ENCODE data around the gene RNASEL. TPM values are rescaled to one million over a fixed set of nuclear protein-coding genes. Genes with fewer than 3 reads are reported as not detected.

The RNASEL gene
- total and polyA plus RNA-seq, 8 donors: 10.6 to 13.7 (median 13.2) TPM

DNA sequence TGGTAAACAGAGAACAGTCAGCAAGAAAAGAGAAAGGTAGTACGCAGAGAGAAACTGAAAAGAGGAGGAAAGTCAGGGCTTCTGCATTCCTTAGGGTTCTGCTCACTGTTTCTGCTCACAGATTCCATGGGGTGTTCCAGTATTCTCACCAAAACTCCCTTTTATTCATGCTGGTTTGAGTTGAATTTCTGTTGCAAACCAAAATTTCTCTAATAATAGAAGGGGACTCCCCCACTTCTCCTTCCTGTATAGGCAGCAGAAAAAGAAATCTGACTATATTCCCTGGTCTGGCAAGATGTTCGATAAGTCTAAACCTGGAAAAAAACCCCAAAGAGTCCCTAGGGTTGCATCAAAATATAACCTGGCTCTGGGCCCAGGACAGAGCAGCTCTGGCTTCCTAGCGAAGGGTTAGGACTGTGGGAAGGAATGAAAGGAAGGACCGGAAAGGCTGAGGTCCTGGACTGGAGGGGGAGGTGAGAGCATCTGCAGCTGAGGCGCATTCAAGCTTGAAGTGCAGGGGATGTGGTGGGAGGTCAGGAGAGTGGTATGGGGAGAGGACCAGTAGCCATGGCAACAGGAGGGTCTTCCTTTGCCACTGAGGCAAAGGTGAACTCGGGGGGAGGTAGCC is 34.0 kb upstream of the RNASEL start:
- Histone ChIP-seq H3K9me3 (no peaks in the 10 kb centered on the region), H3K4me1 (peaks cover 0 to 4% of the 10 kb centered on the region in 2 donors), H3K27ac (no peak overlapping the region), H3K27me3 (peaks cover 0 to under 1% of the 10 kb centered on the region in 2 donors), H3K4me3 (no peak overlapping the region), H3K36me3 (no peaks in the 10 kb centered on the region)
- ATAC-seq (no peak), DNase-seq (no peak)
- intact Hi-C loops (cut with DNase I): no loop called here
- TF ChIP-seq, protein P1, sequence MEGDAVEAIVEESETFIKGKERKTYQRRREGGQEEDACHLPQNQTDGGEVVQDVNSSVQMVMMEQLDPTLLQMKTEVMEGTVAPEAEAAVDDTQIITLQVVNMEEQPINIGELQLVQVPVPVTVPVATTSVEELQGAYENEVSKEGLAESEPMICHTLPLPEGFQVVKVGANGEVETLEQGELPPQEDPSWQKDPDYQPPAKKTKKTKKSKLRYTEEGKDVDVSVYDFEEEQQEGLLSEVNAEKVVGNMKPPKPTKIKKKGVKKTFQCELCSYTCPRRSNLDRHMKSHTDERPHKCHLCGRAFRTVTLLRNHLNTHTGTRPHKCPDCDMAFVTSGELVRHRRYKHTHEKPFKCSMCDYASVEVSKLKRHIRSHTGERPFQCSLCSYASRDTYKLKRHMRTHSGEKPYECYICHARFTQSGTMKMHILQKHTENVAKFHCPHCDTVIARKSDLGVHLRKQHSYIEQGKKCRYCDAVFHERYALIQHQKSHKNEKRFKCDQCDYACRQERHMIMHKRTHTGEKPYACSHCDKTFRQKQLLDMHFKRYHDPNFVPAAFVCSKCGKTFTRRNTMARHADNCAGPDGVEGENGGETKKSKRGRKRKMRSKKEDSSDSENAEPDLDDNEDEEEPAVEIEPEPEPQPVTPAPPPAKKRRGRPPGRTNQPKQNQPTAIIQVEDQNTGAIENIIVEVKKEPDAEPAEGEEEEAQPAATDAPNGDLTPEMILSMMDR (IDR thresholded peaks at IDR 0.05): no peak

DNA sequence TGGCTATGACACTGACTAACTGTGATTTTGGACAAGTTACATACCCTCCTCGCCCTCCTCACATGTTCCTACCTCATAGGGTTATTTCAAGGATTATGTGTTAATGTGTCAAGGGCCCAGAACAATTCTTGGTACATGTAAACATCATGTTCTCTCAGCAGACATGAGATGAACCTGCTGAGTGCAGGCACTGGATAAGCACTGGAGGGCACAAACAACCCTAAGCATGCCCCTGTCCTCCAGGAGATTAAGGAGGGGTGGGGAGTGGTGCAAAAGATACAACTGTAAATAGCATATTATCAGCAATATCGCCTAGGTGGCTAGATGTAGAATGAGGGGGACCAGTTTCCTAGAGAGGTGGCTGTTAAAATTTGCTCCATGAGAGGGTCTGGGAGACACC is 32.9 kb upstream of the RNASEL start:
- peaks cover 0 to 11% of the 10 kb centered on the region in 2 donors for H3K27me3 ChIP-seq
- ATAC-seq (no peak), DNase-seq (no peak)
- H3K4me1 ChIP-seq: peaks cover 0 to 11% of the 10 kb centered on the region in 2 donors
- TF ChIP-seq, protein P1 (IDR thresholded peaks at IDR 0.05): no peak
- H3K36me3 ChIP-seq: no peaks in the 10 kb centered on the region
- no peaks in the 10 kb centered on the region for H3K9me3 ChIP-seq
- intact Hi-C loops (cut with DNase I): no loop called here
- no peak overlapping the region for H3K27ac ChIP-seq
- no peak overlapping the region for H3K4me3 ChIP-seq

- H3K36me3 ChIP-seq: no peaks in the 10 kb centered on the region
- ATAC-seq (no peak), DNase-seq (no peak)
- TF ChIP-seq, protein P1 (IDR thresholded peaks at IDR 0.05): no peak
- no peaks in the 10 kb centered on the region for H3K9me3 ChIP-seq
- peaks cover 0 to 19% of the 10 kb centered on the region in 2 donors for H3K27me3 ChIP-seq
- intact Hi-C loops (cut with DNase I): no loop called here
- H3K4me1 ChIP-seq: peaks cover 2 to 20% of the 10 kb centered on the region in 2 donors
- H3K4me3 ChIP-seq: no peak overlapping the region
- no peak overlapping the region for H3K27ac ChIP-seq
Observed at GRCh38 chr1:182620924-182621585, 32.0 kb upstream of the RNASEL start.

DNA sequence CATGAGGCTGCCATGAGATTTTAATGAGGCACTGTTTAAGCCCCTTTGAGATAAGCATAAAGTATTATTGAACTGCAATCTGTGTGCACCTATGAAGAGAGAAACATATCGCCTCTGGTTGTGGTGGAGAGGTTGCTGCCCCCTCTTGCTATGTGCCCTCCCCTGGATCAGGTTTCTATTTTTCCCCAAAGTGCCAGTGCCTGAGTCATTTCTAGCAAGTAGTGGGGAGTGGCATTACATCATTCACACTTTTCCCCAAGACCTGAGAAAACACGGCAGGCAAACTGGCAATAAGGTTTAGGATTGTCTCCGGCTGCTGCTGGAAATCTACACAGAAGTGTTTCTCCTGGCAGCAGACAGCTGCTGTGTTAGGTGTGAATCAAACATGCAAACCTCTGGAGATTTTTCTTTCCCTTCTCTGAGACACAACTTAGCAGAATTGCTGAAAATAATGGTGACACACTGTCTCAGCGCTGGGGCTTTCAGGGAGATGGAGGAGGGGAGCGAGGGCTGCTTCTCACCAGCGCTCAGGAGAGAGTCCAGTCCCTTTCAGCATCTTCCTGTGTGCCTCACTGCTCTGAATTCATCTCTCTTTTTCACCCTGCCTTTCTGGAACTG is 28.8 kb upstream of the RNASEL start:
- intact Hi-C loops (cut with DNase I): no loop called here
- peaks cover 0 to 50% of the 10 kb centered on the region in 2 donors for H3K27me3 ChIP-seq
- ATAC-seq (peak; percentile 17), DNase-seq (no peak)
- H3K4me3 ChIP-seq: no peak overlapping the region
- H3K9me3 ChIP-seq: no peaks in the 10 kb centered on the region
- TF ChIP-seq, protein P1 (IDR thresholded peaks at IDR 0.05): no peak
- peaks cover 19 to 41% of the 10 kb centered on the region in 2 donors for H3K4me1 ChIP-seq
- H3K27ac ChIP-seq: no peak overlapping the region
- H3K36me3 ChIP-seq: no peaks in the 10 kb centered on the region

DNA sequence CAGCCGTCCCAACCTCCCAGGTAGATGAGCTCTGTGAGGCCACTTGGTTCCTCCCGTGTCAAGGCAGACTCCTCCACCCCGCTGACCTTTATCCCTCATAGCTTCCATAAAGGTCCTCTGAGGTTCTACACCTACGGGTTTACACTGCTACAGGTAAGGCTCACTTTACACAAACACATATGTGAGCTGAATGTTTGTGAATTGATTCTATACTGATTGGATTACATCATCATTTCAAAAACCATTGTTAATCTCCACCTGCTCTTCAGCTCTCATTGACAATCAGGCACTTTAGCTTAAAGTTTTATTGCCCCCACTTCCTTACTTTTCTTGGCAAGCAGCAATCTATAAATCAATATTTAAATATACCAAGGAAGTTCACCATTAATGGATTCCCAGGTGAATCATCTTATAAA is 28.0 kb upstream of the RNASEL start:
- Histone ChIP-seq H3K9me3 (no peaks in the 10 kb centered on the region), H3K27ac (no peak overlapping the region), H3K27me3 (peaks cover 0 to 50% of the 10 kb centered on the region in 2 donors), H3K4me1 (peaks cover 19 to 41% of the 10 kb centered on the region in 2 donors), H3K4me3 (no peak overlapping the region), H3K36me3 (no peaks in the 10 kb centered on the region)
- intact Hi-C loops (cut with DNase I): no loop called here
- DNase-seq: no peak
- TF ChIP-seq, protein P1 (IDR thresholded peaks at IDR 0.05): no peak
- no peak for ATAC-seq

All from left lung (tissue), 10 donors.